ENCODE results near the gene SNX25.

SNX25 gene

DNA sequence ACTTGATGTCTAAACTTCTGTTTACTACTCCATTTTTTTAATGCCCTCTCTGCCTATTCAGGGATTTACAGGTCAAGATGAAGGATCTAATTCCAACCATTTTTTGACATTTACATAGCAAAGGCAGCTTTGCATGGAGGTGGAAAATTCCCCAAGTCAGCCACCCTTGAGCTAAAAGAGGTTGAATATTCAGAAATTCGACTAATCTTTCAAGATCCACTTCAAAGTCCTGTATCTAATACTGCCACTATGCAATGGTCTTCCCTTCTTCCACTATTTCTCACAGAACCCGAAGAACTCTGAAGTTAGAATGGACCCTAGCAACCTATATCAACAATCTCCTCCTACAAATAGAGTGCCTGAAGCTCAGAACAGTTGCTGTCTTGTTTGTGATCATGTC, 27.2 kb upstream of the SNX25 start:
- DNase-seq (ENCODE audit: low spot score): no peak
- TF ChIP-seq, protein P1, sequence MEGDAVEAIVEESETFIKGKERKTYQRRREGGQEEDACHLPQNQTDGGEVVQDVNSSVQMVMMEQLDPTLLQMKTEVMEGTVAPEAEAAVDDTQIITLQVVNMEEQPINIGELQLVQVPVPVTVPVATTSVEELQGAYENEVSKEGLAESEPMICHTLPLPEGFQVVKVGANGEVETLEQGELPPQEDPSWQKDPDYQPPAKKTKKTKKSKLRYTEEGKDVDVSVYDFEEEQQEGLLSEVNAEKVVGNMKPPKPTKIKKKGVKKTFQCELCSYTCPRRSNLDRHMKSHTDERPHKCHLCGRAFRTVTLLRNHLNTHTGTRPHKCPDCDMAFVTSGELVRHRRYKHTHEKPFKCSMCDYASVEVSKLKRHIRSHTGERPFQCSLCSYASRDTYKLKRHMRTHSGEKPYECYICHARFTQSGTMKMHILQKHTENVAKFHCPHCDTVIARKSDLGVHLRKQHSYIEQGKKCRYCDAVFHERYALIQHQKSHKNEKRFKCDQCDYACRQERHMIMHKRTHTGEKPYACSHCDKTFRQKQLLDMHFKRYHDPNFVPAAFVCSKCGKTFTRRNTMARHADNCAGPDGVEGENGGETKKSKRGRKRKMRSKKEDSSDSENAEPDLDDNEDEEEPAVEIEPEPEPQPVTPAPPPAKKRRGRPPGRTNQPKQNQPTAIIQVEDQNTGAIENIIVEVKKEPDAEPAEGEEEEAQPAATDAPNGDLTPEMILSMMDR (IDR thresholded peaks at IDR 0.05; ENCODE audit: borderline replicate concordance, control extremely low read depth, extremely low read depth, insufficient read depth, missing control alignments): no peak
- in situ Hi-C loops (cut with MboI; ENCODE audit: low sequenced_read_pairs, unreplicated experiment): no loop called here

DNA sequence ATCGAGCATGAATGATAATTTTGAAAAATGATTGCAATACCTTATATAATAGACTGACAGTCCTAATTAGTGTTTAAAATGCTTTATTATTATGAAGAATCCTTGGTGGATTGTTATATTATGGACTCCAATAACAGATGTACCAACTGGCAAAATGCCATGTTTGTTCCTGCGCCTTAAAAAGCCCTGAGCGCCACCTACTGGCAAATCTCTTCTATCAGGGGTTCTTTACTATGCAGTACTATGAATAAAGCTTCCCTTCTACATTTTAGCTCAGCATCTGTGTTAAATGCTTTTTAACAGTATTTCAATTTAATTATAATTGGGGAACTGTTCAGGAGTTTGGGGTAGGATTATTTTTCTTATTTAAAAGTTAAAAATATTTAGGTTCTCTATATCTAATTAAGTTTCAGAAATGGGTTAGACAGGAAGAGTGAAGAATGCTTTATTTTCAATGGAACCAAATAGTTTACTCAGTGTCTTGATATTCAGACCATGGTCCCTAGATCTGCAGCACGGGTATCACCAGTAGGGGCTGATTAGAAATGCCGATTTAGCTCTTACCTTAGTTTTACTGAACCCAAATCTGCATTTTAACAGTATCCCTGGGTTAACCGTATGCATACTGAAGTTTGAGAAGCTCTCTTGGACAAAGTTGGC, 25.6 kb upstream of the SNX25 start:
- in situ Hi-C loops (cut with MboI; ENCODE audit: low sequenced_read_pairs, unreplicated experiment): no loop called here
- DNase-seq (ENCODE audit: low spot score): peak; percentile 62

DNA sequence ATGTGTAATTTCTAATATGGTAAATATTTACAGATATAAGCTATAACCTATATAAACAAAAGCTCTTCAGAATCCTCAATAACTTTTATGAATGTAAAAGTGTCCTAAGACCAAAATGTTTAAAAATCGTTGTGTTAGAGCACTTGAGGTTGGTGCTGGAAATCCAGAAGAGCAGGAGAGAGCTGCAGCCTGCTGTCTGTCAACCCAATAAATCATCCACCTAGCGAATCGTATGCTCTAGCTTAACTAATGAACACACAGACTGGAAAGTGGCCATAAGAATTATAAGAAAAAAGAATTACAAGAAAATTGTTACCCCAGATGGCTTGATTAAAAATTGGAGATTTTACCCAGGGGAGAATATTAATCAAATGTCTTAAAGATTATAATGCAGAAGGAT, 22.6 kb upstream of the SNX25 start:
- no peak for DNase-seq (ENCODE audit: low spot score)
- TF ChIP-seq, protein P1 (IDR thresholded peaks at IDR 0.05; ENCODE audit: borderline replicate concordance, control extremely low read depth, extremely low read depth, insufficient read depth, missing control alignments): no peak
- in situ Hi-C loops (cut with MboI; ENCODE audit: low sequenced_read_pairs, unreplicated experiment): no loop called here

More for the DNA sequence above, 25.6 kb upstream of the SNX25 start:
- TF ChIP-seq, protein P1 (IDR thresholded peaks at IDR 0.05; ENCODE audit: borderline replicate concordance, control extremely low read depth, extremely low read depth, insufficient read depth, missing control alignments): peak; percentile 54

DNA sequence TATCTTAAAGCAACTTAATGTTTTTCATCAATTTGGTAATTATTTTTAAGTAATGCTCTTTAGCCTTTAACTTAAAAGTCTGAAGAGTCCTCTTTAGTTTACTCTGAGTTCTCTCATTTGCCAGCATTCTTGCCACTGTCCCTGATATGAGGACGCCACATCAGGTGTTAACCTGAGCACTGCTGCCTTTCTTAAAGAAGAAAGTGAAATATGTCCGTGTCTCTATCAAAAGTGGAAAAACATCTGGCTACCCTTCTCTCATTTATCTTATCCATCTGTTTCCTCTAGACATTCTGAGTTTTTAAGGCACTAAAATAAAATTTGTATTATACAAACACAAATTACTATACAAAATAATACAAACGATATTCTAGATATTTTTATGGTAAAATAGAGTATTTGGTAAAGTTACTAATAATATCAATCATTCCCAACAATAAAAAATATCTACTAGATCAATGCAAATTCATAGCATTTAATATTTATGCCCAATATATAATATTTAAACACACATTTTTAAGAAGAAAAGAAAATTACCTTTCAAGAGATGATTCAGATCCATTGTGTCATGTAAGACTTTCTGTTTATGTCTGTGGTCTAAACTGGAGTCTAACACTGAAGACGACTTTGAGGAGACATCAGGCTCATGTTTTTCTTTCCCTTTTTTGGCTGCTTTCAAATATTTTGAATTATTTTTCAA, 19.6 kb upstream of the SNX25 start:
- TF ChIP-seq, protein P1 (IDR thresholded peaks at IDR 0.05; ENCODE audit: borderline replicate concordance, control extremely low read depth, extremely low read depth, insufficient read depth, missing control alignments): no peak
- in situ Hi-C loops (cut with MboI; ENCODE audit: low sequenced_read_pairs, unreplicated experiment): no loop called here

DNA sequence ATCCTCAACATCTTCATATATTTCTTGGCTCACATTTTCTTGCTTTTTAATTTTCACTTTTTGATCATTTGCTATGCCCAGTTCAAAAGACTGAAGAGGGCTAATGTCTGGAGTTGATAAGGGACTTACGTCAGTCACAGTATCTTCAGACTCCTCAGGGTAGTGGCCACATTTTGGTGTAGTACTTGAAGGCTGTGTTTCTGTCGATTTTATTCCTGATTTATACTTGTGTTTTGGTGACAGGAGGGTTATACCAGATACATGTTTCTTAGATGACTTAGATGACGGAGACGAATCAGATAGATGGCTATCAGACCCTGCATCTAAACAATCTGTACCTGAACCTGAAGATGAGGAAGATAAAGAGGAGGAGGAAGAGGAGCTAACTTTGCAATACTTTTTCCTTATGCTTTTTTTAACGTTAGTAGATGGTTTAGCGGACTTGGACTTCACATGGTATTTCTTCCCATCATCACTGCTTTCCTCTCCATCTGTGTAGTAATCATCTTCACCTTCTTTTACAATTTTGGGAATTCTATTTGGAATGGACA, 19.0 kb upstream of the SNX25 start:
- in situ Hi-C loops (cut with MboI; ENCODE audit: low sequenced_read_pairs, unreplicated experiment): no loop called here
- no peak for DNase-seq (ENCODE audit: low spot score)
- TF ChIP-seq, protein P1 (IDR thresholded peaks at IDR 0.05; ENCODE audit: borderline replicate concordance, control extremely low read depth, extremely low read depth, insufficient read depth, missing control alignments): no peak

More for the DNA sequence above, 19.6 kb upstream of the SNX25 start:
- no peak for DNase-seq (ENCODE audit: low spot score)

DNA sequence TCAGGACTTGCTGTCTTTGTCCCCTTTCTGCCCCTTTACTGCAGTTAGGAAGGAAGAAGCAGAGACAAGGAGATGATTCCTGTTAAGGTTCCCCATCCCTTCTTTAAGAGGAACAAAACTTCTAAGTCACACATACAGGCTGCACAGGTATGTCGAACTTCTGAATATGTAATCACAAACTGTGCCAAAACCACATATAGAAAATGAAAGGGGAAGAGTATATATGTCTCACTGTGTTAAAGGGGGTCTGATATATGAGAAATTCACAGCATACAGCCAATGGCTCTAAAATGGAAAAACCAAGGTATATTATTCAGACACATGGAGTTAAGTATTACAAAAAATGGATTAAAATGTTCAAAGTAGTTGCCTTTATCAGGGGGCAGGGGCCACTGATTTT, 17.3 kb upstream of the SNX25 start:
- TF ChIP-seq, protein P1 (IDR thresholded peaks at IDR 0.05; ENCODE audit: borderline replicate concordance, control extremely low read depth, extremely low read depth, insufficient read depth, missing control alignments): no peak
- peak; percentile 64 for DNase-seq (ENCODE audit: low spot score)
- in situ Hi-C loops (cut with MboI; ENCODE audit: low sequenced_read_pairs, unreplicated experiment): no loop called here
